HCT116 (cell line): ENCODE data around the gene SSH2. TPM values are rescaled to one million over a fixed set of nuclear protein-coding genes. Genes with fewer than 3 reads are reported as not detected.

Experiments
- ATF3 ChIP-seq: IDR thresholded peaks from 2 replicates; pipeline ENCODE4 v1.6.1; 2012
- CTCF ChIP-seq, 3 experiments: fragments of 200-600 bp in 1 of 3; sonication (generic) in 1 of 3; IDR thresholded peaks in 2 of 3; conservative IDR thresholded peaks in 1 of 3; 2 replicates each; pipeline ENCODE4 v1.5.1; 2012 to 2017; ENCODE audit warnings: low read depth in 2 of 3, low read length in 2 of 3, antibody characterized with exemption in 1 of 3, borderline replicate concordance in 1 of 3, control low read depth in 1 of 3, mild to moderate bottlenecking in 1 of 3, mixed read lengths in 1 of 3, mixed run types in 1 of 3, moderate library complexity in 1 of 3; ENCODE audit not compliant: insufficient read depth in 1 of 3
- EGR1 ChIP-seq: IDR thresholded peaks from 2 replicates; pipeline ENCODE4 v1.6.1; 2012; ENCODE audit warnings: low read depth
- ELF1 ChIP-seq: IDR thresholded peaks from 2 replicates; pipeline ENCODE4 v1.6.1; 2012; ENCODE audit warnings: low read depth, borderline replicate concordance
- FOSL1 ChIP-seq: IDR thresholded peaks from 2 replicates; pipeline ENCODE4 v1.6.1; 2012; ENCODE audit warnings: low read depth
- JUND ChIP-seq: IDR thresholded peaks from 2 replicates; pipeline ENCODE4 v1.6.1; 2012
- POLR2A ChIP-seq: IDR thresholded peaks from 2 replicates; pipeline ENCODE4 v1.7.0; 2011; ENCODE audit warnings: borderline replicate concordance; ENCODE audit not compliant: insufficient read depth, insufficient read length; ENCODE audit errors: extremely low read depth
- REST ChIP-seq: IDR thresholded peaks from 2 replicates; pipeline ENCODE4 v1.6.1; 2012; ENCODE audit warnings: low read depth
- YY1 ChIP-seq: IDR thresholded peaks from 2 replicates; pipeline ENCODE4 v1.6.1; 2011; ENCODE audit warnings: low read length, low read depth, moderate library complexity, mild to moderate bottlenecking; ENCODE audit not compliant: insufficient replicate concordance; ENCODE audit errors: extremely low read depth
- total RNA-seq: library from RNA; stranded (reverse); gene quantifications from one replicate; pipeline ENCODE4 v1.2.1, GENCODE V29; 2021; ENCODE audit not compliant: unreplicated experiment

SSH2 gene
- total RNA-seq, 1 experiment from 2014 or later: 17.0 TPM

GRCh38 chr17:29590411-29591145, 339.4 kb downstream of the SSH2 start (continued):
- TF ChIP-seq REST: no peak
- TF ChIP-seq ELF1: no peak
- TF ChIP-seq ATF3: no peak
- TF ChIP-seq POLR2A: no peak
- no peak for TF ChIP-seq CTCF (IDR thresholded peaks at IDR 0.05 in 2 of 3, conservative IDR thresholded peaks at IDR 0.05 in 1 of 3; ENCODE audit: borderline replicate concordance in 1 of 3, insufficient read depth in 1 of 3, low read depth in 2 of 3, low read length in 2 of 3)
- TF ChIP-seq YY1: no peak
- peak; percentile 60 for TF ChIP-seq EGR1
- TF ChIP-seq FOSL1: no peak
- TF ChIP-seq JUND: no peak
